Hepatic stellate cell (primary cell): Measurements from ENCODE around the gene CMSS1.

Experiments
- DNase-seq: peaks from one replicate; pipeline ENCODE4 v3.0.0; 2011; ENCODE audit warnings: low spot score

The CMSS1 gene

DNA sequence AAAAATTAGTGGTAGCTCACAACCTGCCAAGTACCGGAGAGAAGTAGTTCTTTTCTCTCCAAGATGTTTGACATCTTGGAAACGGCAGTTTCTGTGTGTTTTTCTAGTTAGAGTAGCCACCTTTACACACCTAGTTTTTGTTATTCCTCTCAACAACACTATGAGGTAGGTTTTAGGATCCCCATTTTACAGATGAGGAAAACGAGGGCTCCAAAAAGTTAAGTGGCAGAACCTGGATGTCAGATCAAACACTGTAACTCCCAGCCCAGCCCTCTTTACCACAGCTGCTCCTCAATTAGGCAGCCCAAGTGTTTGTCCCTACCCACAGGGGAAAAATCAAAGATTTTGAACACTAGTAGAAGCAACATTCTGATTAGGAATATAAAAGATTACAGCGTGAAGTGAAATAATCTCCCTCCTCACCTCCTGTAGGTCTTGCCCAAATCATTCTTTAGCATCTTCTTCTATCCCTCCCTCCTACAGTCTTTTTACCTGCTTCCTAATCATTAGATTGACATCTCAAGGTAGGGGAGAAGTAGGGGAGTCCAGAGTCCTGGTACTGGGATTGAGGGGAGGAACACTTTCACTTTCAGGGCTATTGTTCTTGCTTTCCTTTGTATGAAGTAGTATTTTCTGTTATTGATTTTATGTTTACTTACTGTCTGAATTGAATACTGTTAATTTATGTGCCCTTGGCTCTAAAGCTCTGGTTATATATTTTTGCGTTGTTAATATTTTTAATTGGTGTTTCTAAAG is 142.6 kb downstream of the CMSS1 start:
- no peak for DNase-seq

GRCh38 chr3:99960941-99961340 is 143.3 kb downstream of the CMSS1 start:
- no peak for DNase-seq

DNA sequence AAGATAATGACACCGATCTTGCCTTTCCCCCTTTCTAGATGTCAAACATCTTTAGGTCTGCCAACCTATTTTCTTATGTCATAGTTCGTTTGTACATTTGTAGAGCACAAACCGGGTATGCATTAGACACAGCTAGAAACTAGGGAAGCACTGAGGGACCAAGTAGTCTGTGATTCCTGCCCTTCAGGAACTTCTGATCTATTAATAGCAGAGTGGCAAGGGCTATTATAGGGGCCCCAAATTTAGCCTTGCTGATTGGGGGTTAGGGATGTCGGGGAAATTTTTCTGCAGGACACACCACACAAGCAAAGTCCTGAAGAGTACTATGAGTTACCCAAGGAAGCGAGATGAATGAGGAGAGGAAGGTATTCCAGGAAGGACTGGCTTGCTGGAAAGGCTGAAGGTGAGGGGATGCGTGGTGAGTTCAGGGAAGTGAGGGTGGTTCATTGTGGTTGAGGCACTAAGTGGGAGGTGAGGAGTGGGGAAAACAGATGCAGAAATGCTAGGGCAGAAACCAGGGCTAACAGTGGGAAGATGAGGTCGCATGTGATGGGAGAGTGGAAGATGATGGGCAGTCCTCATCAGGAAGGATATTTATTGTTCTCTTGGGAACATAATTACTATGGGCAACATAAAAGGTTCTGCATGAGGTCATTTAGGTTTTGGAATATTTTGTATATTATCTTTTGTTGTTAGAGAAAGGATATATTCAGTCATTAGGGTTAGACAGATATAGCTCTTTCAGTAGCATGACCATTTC is 144.3 kb downstream of the CMSS1 start:
- no peak for DNase-seq

DNA sequence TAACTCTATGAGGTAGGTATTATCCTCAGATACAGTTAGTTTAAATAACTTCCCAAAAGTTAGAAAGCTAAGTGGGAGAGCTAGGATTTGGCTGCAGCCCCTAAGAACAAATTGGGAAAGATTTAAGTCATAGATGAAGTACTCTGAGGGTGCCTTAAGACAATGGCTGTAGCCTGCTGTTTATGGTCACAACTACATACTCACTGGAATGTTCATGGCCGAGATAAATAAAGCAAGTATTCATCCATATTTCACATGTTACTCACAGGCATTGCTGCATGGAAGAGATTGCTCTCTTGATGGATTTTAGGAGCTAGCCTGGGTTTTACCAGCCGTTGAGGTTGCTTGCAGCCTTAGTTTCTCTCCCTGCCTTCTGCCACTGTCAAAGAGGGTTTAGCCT is 145.0 kb downstream of the CMSS1 start:
- DNase-seq = peak; percentile 40

DNA sequence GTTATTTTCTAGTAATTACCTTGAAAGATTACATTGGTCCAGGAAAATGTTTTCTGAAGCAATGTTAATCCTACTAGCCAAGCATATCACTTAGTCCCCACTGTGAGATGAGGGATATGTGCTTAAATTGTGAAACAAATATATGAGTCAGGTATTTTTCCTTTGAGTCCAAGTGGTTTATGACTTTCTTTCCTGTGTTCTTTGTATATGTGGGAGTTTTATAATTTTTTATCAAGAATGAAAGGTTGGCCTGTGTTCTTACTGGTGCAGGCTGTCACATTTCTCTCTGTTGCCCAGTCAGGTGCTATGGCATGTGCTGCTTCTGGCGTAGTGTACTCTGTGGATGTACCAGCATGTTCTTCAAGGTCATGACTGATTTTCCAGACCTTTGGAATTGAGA is 147.4 kb downstream of the CMSS1 start:
- no peak for DNase-seq

GRCh38 chr3:99965681-99966408 is 148.2 kb downstream of the CMSS1 start:
- DNase-seq = no peak

DNA sequence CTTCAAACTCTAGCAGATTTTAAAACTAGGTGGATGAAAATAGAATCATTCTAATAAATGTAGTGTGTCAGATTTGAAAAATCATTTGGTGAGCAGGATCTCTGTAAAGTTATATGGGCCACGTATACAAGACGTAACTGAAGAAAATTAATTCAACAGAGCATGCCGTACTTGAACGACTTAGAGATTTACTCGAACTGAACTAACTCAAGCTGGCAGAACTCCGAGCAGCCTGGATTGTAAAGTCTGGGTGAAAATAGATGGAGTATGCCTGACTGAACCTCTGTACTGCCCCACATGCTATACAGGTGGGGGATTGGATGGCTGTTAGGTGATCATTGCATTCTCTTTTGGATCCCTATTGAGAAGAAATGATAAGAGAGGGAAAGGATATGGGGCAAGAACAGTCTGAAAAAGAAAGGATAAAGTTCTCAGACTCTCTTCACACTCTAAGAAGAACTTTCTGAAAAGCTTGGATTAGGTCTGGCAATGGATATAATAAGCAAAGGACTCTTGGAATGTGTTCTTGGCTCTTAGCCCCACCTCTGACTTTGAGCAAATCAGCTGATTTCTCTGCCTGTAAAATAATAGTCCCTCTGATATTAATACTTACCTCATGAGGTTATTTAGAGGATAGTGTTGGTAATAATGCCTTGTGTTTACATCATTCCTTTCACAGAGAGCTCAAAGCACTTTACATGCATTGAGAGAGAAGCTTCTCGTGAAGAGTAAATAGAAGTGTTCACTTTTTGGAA is 149.2 kb downstream of the CMSS1 start:
- no peak for DNase-seq

- DNase-seq = no peak
Observed at GRCh38 chr3:99967796-99968195, 150.1 kb downstream of the CMSS1 start.

- DNase-seq = no peak
Observed at GRCh38 chr3:99969136-99969535, 151.5 kb downstream of the CMSS1 start.

- no peak for DNase-seq
Observed at GRCh38 chr3:99970198-99970597, 152.5 kb downstream of the CMSS1 start.

DNA sequence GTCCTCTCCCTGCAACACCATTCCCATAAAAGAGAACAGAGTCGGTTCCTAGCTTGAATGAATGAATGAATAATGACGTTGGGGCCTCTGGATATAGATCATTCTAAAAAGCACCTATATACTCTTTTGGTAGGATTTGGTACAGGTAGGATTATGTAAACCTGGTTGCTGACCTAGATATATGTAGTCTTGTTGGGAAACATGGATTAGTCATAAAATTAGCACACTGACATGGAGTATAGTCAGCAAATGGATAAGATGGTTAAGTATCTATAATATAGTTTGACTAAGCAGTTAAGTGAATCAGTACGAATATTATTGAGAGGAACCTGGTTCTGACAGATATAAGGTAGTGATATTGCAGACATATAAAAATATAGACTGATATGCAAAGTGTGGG is 154.1 kb downstream of the CMSS1 start:
- no peak for DNase-seq

DNA sequence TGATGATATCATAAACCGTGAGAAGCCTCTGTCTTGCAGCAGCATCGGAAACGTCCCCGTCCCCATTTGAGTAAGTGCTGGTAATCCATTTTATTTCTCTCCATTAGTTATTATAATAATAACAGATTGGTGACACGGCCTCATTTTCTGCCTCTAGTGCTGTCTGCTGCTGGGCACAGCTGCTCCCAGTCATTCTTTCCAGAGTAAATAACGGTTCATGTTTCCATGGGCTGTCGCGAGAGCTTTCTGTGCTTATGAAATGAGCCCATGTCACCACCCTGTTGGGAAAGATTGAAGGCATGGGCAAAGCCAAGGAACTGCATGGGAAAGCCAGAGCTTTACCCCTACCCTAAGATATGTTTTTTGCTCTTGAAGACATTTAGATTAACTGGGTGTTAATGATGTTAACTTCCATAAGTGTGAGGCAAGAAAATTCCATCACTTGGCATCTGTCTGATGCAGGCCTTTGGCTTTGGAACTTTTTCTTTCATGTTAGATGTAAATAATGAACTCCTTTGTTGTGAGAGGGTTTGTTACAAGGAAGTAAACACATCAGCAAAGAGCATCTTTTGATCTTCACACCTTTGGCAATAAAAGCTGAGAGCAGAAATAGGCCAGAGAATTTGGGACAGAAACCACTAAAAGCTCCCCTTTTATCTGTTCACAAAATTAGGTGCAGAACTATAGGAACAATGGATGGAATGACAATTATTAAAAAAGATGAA is 154.9 kb downstream of the CMSS1 start:
- DNase-seq = no peak

GRCh38 chr3:99974989-99975388 is 157.3 kb downstream of the CMSS1 start:
- DNase-seq = no peak

DNA sequence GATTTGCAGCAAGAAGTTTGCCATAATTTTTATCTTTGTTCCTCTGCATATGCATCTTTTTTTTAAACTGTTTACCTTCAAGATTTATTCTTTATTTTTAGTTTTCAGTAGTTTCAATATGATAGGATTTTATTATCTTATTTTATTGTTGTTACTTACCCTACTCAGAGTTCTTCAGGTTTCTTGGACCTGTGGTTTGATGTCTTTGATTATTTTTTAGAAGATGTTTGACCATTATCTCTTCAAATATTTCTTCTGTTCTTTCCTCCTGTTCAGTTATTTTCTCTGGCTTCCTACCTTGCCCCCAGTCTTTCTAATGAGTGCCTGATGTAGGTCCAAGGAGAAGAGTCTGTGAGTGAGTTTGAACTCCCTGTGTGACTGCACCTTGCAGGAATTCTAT is 158.9 kb downstream of the CMSS1 start:
- no peak for DNase-seq

DNA sequence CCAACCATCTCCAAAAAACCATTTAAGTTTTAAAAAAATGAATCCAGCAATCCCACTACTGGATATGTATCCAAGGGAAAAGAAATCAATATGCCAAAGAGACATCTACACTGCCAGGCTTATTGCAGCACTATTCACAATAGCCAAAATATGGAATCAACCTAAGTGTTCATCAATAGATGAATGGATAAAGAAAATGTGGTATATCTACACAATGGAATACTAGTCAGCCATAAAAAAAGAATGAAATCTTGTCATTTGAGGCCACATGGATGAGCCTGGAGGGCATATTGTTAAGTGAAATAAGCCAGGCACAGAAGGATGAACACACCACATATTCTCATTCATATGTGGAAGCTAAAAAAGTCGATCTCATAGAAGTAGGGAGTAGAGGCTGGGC is 160.6 kb downstream of the CMSS1 start:
- no peak for DNase-seq

- no peak for DNase-seq
Observed at GRCh38 chr3:99980606-99981005, 162.9 kb downstream of the CMSS1 start.

GRCh38 chr3:99981138-99981537 is 163.5 kb downstream of the CMSS1 start:
- no peak for DNase-seq

DNA sequence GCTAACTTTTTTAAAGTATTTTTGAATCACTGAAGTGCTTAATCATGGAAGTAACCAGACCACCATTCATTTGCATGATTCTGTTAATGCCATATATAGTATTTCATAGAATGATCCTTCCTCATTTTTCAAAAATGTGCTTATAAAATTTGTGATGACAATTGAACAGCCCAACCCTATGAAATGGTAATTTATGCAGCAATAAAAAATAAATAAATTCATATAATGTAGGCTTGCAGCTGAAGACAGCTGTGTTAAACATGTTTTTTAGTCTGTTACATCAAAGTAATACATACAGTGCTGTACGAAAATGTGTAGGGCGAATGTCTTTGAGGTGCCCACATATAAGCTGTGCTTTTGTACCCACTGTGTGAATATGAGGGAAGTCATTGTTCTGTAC is 165.0 kb downstream of the CMSS1 start:
- DNase-seq = no peak

DNA sequence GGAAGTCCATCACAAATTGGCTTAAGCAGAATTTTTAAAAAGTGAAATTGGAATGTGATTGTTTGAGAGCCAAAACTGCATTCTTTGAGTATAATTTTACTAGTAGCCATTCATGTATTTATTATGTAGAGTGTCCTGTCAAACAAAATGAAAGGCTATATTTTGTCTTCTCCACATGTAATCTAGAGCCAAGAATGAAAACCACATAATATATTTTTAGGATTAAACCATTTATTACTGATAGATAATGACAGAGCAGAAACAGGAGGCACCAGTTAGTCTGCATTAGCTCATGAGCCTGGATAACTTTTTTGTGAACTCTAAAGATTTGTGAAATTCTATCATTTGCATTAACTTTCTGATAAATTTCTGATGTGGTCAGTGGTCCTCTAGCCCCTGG is 166.5 kb downstream of the CMSS1 start:
- DNase-seq = no peak

DNA sequence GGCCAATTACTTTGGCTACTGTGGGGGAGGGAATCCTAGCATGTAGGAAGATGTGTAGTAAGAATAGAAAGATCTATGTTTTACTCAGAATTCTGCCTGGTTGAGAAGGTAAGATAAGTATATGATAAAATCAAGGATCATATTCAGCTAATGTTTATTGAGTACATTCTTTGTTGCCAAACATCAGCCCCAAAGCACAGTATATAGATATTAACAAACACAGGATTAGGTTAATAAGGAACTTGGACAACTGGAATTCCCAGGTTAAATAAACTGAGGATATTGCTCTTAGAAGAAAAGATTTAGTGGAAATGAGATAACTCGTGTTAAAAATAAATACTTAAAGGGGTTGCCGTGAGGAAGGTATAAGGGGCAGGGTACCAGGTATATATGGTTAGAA is 167.0 kb downstream of the CMSS1 start:
- no peak for DNase-seq

DNA sequence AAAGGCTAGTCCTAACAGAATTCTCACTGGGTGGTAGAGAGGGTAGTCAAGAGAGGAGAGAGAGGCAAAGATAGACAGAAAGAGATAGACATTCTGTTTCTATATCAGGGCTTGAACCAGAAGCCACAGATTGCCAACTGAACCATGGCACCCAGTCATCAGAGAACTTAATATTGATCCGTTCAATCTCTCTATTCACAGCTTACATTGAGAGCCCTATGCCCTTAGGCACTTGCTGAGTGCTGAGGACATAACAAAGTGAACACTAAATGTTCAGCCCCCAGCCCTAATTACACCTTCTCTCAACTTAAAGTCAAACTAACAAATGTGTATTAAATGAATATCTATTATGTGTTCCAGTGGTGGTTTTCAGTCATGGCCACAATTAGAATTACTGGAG is 172.5 kb downstream of the CMSS1 start:
- no peak for DNase-seq

DNA sequence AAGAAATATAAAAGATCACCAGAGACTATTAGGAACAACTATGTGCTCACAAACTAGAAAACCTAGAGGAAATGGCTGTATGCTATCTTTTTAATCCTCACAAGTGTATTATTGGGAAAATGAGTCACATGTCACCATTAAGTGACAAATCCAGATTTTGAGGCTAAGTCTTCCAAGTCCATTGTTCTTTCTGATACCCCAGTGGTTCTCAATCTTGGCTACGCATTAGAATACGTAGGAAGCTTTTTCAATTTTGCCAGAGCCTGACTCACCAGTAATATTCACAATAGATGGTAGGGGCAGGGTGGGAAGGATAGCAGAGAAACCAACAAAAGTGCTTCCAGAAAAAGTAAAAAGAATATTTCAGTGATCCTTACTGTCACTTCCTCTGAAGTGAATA is 179.6 kb downstream of the CMSS1 start:
- no peak for DNase-seq
